Activated CD4-positive, alpha-beta T cell treated with anti-CD3 and anti-CD28 coated beads for 36 hours (primary cell): ENCODE measurements around the gene MLC1. TPM values are rescaled to one million over a fixed set of nuclear protein-coding genes. Genes with fewer than 3 reads are reported as not detected.

Experiments
- ATAC-seq: fragments of 200-7000 bp; cut with Tn5 transposase; one replicate; pipeline ENCODE4 v1.10.0; 2021; ENCODE audit warnings: mild to moderate bottlenecking, moderate library complexity
- CTCF ChIA-PET: fragments of 350-600 bp; sonication (Branson Sonifier 250); formaldehyde crosslinking; loops from one replicate; lab custom pipeline; 2021; ENCODE audit warnings: antibody characterized with exemption; lab: Charles Lee
- POLR2A ChIA-PET: fragments of 350-600 bp; sonication (Branson Sonifier 250); formaldehyde crosslinking; loops from one replicate; lab custom pipeline; 2021; ENCODE audit warnings: antibody characterized with exemption, inconsistent platforms; lab: Charles Lee
- DNase-seq: peaks from one replicate; pipeline ENCODE4 v3.0.0-alpha.2; 2020
- H3K27ac Mint-ChIP-seq: one replicate; pipeline ENCODE4 v1.8.0; 2021; ENCODE audit warnings: mixed read lengths
- H3K27me3 Mint-ChIP-seq: one replicate; pipeline ENCODE4 v1.8.0; 2021; ENCODE audit warnings: mixed read lengths
- H3K36me3 Mint-ChIP-seq: one replicate; pipeline ENCODE4 v1.8.0; 2021; ENCODE audit warnings: low read depth, mixed read lengths
- H3K4me1 Mint-ChIP-seq: one replicate; pipeline ENCODE4 v1.8.0; 2021; ENCODE audit warnings: mixed read lengths
- H3K4me3 Mint-ChIP-seq: one replicate; pipeline ENCODE4 v1.8.0; 2021; ENCODE audit warnings: mild to moderate bottlenecking, moderate library complexity, mixed read lengths
- H3K9me3 Mint-ChIP-seq: one replicate; pipeline ENCODE4 v1.8.0; 2021; ENCODE audit warnings: low read depth, mixed read lengths
- intact Hi-C, 2 experiments: fragments of 100-400 bp; cut with DNase I in 1 of 2; cut with micrococcal nuclease in 1 of 2; formaldehyde crosslinking; loops; one replicate each; pipeline versions ENCODE4 v1.14.2 to v1.15.1; 2022 to 2024; cut with DNase I, micrococcal nuclease
- total RNA-seq, 2 experiments: library from RNA; stranded (reverse); gene quantifications; one replicate each; pipeline ENCODE4 v1.2.3, GENCODE V29; 2021

Gene MLC1
- total RNA-seq, 2 experiments from 2014 or later: not detected

DNA sequence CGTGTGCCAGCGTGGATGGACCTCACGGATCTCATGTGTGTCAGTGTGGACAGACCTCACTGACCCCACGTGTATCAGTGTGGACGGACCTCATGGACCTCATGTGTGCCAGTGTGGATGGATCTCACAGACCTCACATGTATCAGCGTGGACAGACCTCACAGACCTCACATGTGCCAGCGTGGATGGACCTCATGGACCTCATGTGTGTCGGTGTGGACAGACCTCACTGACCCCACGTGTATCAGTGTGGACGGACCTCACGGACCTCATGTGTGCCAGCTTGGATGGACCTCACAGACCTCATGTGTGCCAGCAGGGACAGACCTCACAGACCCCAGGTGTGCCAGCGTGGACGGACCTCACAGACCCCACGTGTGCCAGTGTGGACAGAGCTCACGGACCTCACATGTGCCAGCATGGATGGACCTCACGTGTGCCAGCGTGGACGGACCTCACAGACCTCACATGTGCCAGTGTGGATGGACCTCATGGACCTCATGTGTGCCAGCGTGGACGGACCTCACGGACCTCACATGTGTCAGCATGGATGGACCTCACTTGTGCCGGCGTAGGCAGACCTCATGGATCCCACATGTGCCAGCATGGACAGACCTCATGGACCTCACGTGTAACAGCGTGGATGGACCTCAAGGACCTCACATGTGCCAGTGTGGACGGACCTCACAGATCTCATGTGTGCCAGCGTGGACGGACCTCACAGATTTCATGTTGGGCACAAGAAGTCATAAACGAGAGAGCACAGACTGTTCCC lies 45.4 kb downstream of the MLC1 start:
- ChIA-PET CTCF (no interaction called here), POLR2A (no interaction called here)
- intact Hi-C loops: no loop called here
- ATAC-seq (no peak), DNase-seq (no peak)
- Mint-ChIP-seq H3K4me1 (peaks cover 6% of the 10 kb centered on the region), H3K4me3 (no peak overlapping the region), H3K36me3 (no peaks in the 10 kb centered on the region), H3K9me3 (peaks cover 3% of the 10 kb centered on the region), H3K27me3 (peaks cover 16% of the 10 kb centered on the region), H3K27ac (no peak overlapping the region)

DNA sequence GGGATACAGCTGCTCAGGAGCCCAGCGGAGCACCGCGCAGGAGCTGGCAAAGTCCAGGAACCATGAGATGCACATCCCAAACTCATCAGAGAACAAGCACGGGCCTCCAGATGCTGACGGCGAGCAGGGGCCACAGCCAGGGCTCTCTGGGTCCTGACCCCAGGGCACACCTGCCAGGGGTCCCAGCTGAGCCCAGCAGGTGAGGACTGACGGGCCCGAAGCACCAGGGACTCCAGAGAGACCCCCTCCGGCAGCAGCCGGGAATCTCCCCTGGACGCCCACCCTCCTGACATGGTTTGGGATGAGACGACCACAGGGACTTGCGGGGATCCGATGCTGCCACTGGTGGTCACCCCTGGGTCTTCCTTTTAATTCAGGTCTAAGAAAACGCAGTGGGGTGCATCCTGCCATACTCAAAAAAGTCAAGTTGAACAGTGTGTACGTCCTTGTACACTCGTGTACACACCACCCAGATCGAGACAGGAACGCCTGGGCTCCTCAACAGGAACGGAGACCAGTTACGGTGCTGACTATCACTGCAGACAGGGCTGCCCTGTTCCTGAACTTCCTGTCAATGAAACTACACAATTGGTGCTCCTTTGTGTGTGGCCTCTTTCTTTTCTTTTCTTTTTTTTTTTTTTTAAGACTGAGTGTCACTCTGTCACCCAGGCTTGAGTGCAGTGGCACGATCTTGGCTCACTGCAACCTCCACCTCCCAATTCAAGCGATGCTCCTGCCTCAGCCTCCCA lies 49.1 kb downstream of the MLC1 start:
- ATAC-seq (no peak), DNase-seq (no peak)
- Mint-ChIP-seq H3K9me3 (peaks cover 3% of the 10 kb centered on the region), H3K27me3 (peaks cover 3% of the 10 kb centered on the region), H3K27ac (no peak overlapping the region), H3K4me3 (no peak overlapping the region), H3K36me3 (no peaks in the 10 kb centered on the region), H3K4me1 (peaks cover 4% of the 10 kb centered on the region)
- intact Hi-C loops: no loop called here
- POLR2A ChIA-PET: interaction anchor here (0.8 kb wide), 1 partner anchor 257 kb away, joined by 4 read pairs; no protein-coding TSS in a partner anchor
- CTCF ChIA-PET: no interaction called here

DNA sequence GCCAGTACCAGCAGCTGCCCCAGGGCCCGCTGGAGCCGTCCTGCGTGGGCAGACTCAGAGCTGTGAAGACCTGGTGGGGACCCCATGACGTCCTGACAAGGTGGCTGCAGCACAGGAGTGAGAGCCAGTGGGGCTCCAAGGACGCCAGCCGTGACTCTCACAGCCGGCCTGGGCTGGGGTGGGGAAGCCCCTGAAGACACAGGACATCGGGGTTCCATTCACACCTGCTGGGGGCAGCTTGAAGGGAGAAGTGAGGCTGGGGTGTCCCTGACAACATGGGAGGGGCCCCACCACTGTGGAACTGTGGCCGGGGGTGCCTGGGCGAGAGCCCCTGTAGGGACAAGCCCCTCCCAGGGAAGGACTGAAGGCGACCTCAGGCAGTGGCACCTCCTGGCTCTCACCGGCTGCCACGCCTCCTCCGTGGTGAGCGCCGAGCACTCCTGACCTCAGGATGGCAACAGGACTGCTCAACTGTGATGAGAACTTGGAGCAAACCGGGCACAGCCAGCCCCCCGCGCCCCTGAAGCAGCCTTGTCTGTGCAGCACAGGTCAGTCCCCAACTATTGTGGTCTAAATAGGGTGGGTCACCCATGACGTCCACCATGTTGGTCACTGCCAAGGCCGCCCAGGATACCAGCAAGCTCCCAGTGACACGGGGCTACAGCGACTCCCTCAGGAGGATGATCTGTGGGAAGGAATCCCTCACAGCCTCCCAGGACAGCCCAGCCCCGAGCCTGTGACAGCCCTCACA lies 49.9 kb downstream of the MLC1 start:
- ATAC-seq (no peak), DNase-seq (no peak)
- CTCF ChIA-PET: no interaction called here
- peaks cover 3% of the 10 kb centered on the region for H3K9me3 Mint-ChIP-seq
- no peak overlapping the region for H3K4me3 Mint-ChIP-seq
- POLR2A ChIA-PET: interaction anchor here (0.6 kb wide), 1 partner anchor 50 kb away, joined by 4 read pairs; the partner anchor contains the start of gene MLC1
- intact Hi-C loops: no loop called here
- no peak overlapping the region for H3K27ac Mint-ChIP-seq
- H3K36me3 Mint-ChIP-seq: no peaks in the 10 kb centered on the region
- peaks cover 4% of the 10 kb centered on the region for H3K4me1 Mint-ChIP-seq
- H3K27me3 Mint-ChIP-seq: peaks cover 3% of the 10 kb centered on the region

DNA sequence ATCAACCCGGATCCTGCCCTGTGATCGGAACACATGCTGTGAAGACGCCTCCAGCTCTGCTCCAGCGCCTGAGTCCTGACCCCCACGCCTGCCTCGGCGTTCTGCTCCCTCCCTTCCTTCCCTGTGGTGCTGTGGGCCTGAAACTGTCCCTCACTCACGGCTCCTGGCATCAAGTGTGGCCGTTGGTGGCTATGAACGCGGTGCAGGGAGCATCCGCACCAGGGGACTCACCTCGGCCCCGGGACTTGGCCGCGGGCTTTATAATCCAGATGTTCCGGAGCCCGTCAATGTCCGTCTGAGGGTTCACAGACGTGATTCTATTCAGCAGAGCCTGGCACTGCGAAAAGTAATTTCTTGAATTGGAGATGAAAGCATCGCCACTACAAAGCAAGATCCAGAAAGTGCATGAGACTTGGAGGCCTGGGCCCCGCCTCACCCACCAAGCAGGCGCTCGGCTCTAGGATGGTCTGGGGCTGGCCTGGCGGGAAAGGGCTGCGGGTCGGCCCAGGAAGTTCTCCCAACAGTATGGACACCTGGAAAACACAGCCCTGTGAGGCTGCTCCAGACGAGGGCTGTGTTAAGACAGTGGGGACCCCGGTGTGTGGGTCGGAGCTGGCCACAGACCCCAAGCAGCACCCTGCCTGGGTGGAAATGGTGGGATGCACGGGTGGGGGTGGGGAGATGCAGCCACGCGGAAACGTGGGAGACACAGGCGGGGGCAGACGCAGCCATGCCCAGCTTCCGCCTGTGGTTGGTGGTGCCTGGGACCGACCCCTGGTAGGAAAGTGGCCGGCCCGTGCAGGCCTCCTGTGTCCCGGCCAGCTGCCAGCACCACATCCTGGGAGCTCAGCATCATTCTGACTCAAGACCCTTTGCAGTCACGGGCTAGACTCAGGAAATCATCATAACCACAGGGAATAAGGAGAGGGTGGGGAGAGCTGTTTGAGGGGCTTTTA lies 50.8 kb downstream of the MLC1 start:
- CTCF ChIA-PET: interaction anchor here (0.6 kb wide), 1 partner anchor 155 kb away, joined by 3 read pairs; no protein-coding TSS in a partner anchor
- peaks cover 9% of the 10 kb centered on the region for H3K4me1 Mint-ChIP-seq
- no peak overlapping the region for H3K4me3 Mint-ChIP-seq
- DNase-seq (no peak), ATAC-seq (no peak)
- peaks cover 3% of the 10 kb centered on the region for H3K27me3 Mint-ChIP-seq
- H3K9me3 Mint-ChIP-seq: peaks cover 3% of the 10 kb centered on the region
- no peak overlapping the region for H3K27ac Mint-ChIP-seq
- H3K36me3 Mint-ChIP-seq: no peaks in the 10 kb centered on the region
- POLR2A ChIA-PET: interaction anchor here (0.6 kb wide), 1 partner anchor 51 kb away, joined by 4 read pairs; the partner anchor contains the start of gene MLC1
- intact Hi-C loops: loop anchor here in 1 of 2 experiments (5.0 kb wide), 1 partner anchor 267 kb away; no protein-coding TSS in a partner anchor

DNA sequence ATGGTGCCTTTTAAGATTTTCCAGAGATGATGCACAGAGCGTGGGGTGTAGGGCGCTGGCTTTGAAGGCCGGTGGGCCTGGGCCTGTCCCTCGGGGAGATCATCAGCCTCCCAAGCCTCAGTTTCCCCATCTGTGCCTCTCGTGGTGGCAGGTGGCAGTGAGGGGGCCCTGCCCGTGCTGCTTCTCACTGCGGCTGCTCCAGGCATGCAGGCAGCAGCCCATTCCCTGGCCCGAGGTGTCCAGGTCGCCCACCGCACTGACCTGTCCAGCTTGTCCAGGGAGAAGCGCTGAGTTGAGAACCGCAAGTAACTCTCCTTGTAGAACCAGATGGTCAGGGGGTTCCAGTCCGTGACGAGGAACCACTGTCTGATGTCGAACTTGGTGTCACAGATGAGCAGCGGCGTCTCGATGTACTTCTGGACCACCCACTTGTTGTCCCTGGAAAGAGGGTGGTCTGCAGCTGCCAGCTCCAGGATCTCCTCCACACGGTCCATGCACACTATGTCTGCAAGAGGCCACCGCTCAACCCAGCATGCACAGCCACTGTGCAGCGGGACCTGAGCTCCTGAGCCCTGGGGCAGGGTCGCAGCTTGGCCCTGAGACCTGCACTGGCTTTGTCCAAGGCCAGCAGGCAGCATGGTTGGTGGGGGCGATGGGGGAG lies 52.2 kb downstream of the MLC1 start:
- CTCF ChIA-PET: no interaction called here
- no peak for DNase-seq
- H3K4me1 Mint-ChIP-seq: peaks cover 15% of the 10 kb centered on the region
- no peaks in the 10 kb centered on the region for H3K9me3 Mint-ChIP-seq
- POLR2A ChIA-PET: no interaction called here
- peaks cover 3% of the 10 kb centered on the region for H3K27me3 Mint-ChIP-seq
- no peak for ATAC-seq
- no peak overlapping the region for H3K27ac Mint-ChIP-seq
- intact Hi-C loops: loop anchor here in 1 of 2 experiments (5.0 kb wide), 1 partner anchor 266 kb away; no protein-coding TSS in a partner anchor
- no peak overlapping the region for H3K4me3 Mint-ChIP-seq
- no peaks in the 10 kb centered on the region for H3K36me3 Mint-ChIP-seq

DNA sequence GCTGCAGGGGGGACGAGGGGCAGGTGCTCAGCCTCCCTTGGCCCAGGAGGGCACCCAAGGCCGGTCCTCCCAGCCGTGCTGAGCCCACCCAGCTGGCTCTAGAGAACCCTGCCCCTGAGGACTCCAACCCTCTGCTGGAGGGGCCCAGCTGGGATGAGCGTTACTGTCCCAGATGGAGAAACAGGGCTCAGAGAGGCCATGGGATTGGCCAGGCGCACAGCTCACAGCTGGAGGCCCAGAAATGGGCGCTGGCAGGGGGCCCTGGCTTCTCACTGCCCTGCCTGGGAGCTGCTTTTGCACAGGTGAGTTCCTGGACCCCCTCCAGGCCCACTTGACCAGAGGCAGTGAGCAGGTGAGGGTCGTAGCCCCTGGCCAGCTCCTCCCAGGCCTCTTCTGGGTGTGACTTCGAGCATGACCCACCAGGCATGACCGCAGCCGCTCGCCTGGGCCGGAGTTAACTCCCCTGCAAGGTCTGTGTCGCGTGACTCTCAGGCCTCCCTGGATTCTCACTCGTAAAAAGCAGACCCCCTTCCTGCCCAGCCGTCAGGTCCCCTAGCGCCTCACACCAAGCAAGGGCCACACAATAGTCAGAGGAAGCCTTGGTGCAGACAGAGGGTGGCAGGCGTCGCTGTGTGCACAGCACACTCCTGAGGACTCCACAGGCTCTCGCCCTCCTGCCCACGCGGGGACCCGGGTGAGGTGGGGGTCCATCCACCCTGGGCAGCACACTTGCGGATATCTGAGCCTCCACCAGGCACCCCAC lies 52.9 kb downstream of the MLC1 start:
- H3K4me1 Mint-ChIP-seq: peaks cover 22% of the 10 kb centered on the region
- ChIA-PET CTCF (interaction anchor here (0.6 to 3.6 kb wide), 4 partner anchors 39 to 101 kb away, joined by 3 to 35 read pairs (median 4); no protein-coding TSS in a partner anchor), POLR2A (interaction anchor here (0.6 kb wide), 1 partner anchor 111 kb away, joined by 3 read pairs; no protein-coding TSS in a partner anchor)
- no peak overlapping the region for H3K27ac Mint-ChIP-seq
- H3K9me3 Mint-ChIP-seq: no peaks in the 10 kb centered on the region
- intact Hi-C loops: loop anchor here in 1 of 2 experiments (5.0 kb wide), 1 partner anchor 265 kb away; no protein-coding TSS in a partner anchor
- no peak for DNase-seq
- ATAC-seq: no peak
- H3K4me3 Mint-ChIP-seq: no peak overlapping the region
- H3K27me3 Mint-ChIP-seq: peaks cover 5% of the 10 kb centered on the region
- H3K36me3 Mint-ChIP-seq: no peaks in the 10 kb centered on the region

DNA sequence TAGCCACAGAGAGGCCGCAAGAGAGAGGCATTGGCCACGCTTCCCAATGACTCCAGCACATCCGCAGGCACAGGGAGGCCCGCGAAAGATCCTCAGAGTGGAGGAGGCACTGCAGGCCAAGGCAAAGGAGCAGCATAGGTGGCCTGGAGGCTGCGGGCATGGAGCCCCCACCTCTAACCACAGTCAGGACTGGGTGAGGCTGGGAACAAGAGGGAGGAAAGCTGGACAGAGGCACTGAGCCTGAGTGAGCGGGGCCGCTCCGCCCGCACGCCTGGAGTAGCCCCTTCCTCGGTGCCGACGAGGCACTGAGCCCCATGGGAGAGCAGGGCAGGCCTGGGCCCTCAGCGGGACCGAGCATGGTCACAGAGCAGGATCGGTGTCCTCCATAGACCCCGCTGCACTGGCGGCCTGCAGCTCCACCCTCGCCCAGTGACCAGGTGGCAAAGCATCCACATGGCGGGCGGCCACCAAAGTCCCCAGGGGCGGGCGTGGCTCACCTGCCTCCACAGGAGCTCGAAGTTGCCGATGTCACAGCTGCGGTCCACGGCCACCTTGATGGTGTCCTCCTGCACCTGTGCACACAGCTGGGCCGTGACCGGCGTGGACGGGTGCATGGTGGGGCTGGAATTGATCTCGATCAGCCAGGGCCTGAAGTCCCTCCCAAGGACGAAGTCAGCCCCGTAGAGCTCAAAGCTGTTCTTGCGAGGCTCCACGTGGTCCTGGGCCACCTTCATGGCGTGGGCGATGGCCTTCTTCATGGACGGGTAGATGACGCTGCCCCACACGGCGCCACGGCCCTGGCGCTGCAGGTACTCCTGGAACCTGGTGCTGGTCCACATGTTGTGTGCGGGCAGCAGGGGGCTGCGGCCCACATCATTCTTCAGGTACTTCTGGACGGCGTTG lies 53.8 kb downstream of the MLC1 start:
- ATAC-seq (no peak), DNase-seq (no peak)
- H3K36me3 Mint-ChIP-seq: no peaks in the 10 kb centered on the region
- ChIA-PET CTCF (interaction anchor here (0.8 to 3.6 kb wide), 14 partner anchors 16 to 264 kb away, joined by 3 to 35 read pairs (median 5); partner anchors contain the start of genes IL17REL and PIM3), POLR2A (interaction anchor here (0.6 kb wide), 1 partner anchor 111 kb away, joined by 3 read pairs; no protein-coding TSS in a partner anchor)
- no peak overlapping the region for H3K27ac Mint-ChIP-seq
- H3K4me1 Mint-ChIP-seq: peaks cover 22% of the 10 kb centered on the region
- intact Hi-C loops: loop anchor here (2.0 to 5.0 kb wide), 3 partner anchors 39 to 264 kb away; no protein-coding TSS in a partner anchor
- H3K4me3 Mint-ChIP-seq: no peak overlapping the region
- H3K27me3 Mint-ChIP-seq: peaks cover 5% of the 10 kb centered on the region
- no peaks in the 10 kb centered on the region for H3K9me3 Mint-ChIP-seq

DNA sequence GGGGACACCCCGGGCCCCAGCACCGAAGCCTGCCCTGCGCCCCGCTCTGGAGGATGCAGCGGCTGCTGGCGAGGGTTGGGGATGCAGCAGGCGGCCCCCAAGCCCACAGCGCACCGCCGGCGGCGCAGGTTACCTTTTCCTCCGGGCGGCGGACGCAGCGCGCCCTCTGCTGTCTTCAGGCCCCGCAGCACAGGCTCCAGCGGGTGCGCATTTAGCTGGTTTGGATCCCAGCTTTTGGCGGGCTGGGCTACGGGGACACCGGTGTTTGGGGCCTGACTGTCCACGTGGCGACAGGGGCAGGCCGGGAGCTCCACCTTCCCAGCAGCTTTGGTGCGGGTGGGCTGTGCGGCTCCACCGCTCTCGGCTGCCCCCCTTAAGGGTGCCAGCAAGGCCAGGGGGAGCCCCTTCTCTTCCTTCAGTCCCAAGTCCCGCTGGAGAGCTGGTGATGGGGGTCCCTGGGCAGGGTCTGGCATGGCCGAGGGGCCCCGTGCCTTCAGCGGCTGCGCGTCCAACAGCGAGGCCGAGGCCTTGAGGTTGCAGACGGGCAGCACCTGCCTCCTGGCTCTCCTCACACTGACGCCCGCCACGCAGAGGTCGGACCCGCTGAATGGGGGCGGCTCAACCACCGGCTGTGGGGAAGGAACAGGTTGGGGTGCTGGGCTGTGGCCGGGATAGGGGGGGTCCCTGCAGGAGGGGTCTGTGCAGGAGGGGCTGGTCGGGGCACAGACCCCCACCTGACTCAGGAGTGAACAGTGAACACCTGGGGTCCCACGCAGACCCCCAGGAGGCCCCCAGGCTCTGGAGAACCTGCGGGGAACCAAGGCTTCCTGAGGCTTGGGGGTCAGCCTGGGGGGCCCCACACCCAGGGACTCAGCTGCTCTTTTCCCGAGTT lies 54.7 kb downstream of the MLC1 start:
- Mint-ChIP-seq H3K27ac (no peak overlapping the region), H3K4me3 (no peak overlapping the region)
- CTCF ChIA-PET: interaction anchor here (0.6 to 3.6 kb wide), 32 partner anchors 12 to 263 kb away, joined by 3 to 35 read pairs (median 4); partner anchors contain the start of genes IL17REL, MLC1 and PIM3

More for the DNA sequence above, 54.7 kb downstream of the MLC1 start:
- POLR2A ChIA-PET: interaction anchor here (0.6 to 1.2 kb wide), 5 partner anchors 11 to 263 kb away, joined by 3 to 6 read pairs (median 3); partner anchors contain the start of gene PIM3
- DNase-seq (peak; percentile 95), ATAC-seq (peak; percentile 93)
- Mint-ChIP-seq H3K36me3 (no peaks in the 10 kb centered on the region), H3K9me3 (no peaks in the 10 kb centered on the region), H3K27me3 (peaks cover 7% of the 10 kb centered on the region), H3K4me1 (peaks cover 22% of the 10 kb centered on the region)
- intact Hi-C loops: loop anchor here (1.0 to 5.0 kb wide), 8 partner anchors 37 to 263 kb away; partner anchors contain the start of gene PIM3 (in 1 of the 2)
